ENCODE data around the gene ZNF592.

The ZNF592 gene

DNA sequence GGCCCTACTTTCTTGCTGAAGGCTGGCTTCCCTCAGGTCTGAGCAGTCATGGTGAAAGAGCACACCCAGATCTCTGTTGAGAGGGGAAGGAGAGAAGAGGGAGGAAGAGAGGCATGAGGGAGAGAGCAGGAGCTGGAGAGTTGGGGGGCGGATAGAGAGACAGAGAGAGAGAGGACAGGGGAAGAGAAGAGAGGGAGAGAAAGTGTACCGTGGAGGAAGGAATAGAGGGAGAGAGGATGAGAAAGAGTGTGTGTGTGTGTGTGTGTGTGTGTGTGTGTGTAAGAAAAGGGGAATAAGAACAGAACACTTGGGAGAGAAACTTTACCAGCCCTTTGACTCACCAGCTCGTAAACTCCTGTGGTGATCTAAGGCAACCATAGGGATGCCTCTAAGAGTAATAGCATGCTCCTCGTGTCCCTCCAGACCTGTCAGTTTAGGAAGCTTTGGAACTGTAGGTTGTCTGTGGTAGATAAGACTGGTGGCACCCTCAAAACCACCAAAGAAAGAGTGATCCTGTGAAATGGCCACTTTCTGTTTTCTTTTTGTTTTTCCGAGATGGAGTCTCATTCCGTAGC is 18.2 kb downstream of the ZNF592 start:
- Mint-ChIP-seq H3K4me1 (peaks cover 19% of the 10 kb centered on the region), H3K36me3 (ENCODE audit: low read depth) (peaks cover 46% of the 10 kb centered on the region), H3K4me3 (no peak overlapping the region), H3K27ac (no peak overlapping the region), H3K9me3 (no peaks in the 10 kb centered on the region), H3K27me3 (ENCODE audit: low read depth) (no peaks in the 10 kb centered on the region)
- no peak for TF ChIP-seq CTCF (IDR thresholded peaks at IDR 0.05; ENCODE audit: unreplicated experiment in 3 of 3)

- peaks cover 48% of the 10 kb centered on the region for H3K36me3 Mint-ChIP-seq (ENCODE audit: low read depth)
- no peak for TF ChIP-seq CTCF (IDR thresholded peaks at IDR 0.05; ENCODE audit: unreplicated experiment in 3 of 3)
Measured at GRCh38 chr15:84772031-84772430, 23.6 kb downstream of the ZNF592 start.

DNA sequence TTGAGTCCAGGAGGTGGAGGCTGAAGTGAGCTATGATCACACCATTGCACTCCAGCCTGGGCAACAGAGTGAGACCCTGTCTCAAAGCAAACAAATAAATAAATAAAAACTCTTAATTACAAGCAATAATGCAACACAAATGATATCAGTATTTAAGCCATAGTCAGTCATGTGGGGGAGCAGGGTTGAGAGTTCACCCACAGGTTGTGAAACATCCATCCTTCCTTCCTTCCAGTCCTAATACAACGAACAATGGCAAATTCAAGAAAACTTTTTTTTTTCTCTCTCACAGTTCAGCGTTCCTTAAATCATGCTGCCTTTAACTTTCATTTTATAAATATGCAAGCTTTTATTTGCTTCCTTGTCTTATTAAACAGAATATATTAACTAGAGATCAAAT is 24.1 kb downstream of the ZNF592 start:
- Mint-ChIP-seq H3K9me3 (no peaks in the 10 kb centered on the region), H3K4me1 (peaks cover 12% of the 10 kb centered on the region), H3K36me3 (ENCODE audit: low read depth) (peaks cover 45% of the 10 kb centered on the region), H3K27me3 (ENCODE audit: low read depth) (no peaks in the 10 kb centered on the region), H3K27ac (no peak overlapping the region), H3K4me3 (no peak overlapping the region)
- no peak for TF ChIP-seq CTCF (IDR thresholded peaks at IDR 0.05; ENCODE audit: unreplicated experiment in 3 of 3)

More at GRCh38 chr15:84772031-84772430, 23.6 kb downstream of the ZNF592 start:
- Mint-ChIP-seq H3K27ac (no peak overlapping the region), H3K9me3 (no peaks in the 10 kb centered on the region), H3K27me3 (ENCODE audit: low read depth) (no peaks in the 10 kb centered on the region), H3K4me3 (no peak overlapping the region), H3K4me1 (peaks cover 12% of the 10 kb centered on the region)

DNA sequence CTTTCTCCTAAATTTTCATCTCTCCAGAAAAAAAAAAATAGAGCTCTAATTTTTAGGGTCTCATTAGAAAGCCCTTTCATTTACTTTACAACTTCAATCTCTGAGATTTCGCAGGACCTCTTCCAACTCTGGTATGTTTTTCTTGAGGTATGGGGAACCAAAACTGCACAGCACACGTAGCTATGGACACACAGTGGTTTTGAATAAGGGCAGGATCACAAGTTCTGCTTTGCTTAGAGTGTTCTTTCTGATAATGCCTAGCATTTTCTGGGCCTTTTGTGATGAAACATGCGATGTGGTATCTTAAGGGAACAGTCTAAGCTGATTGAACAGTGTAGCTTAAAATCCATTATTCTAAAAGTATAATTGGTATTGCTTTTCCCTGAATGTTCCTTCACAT is 25.3 kb downstream of the ZNF592 start:
- H3K36me3 Mint-ChIP-seq (ENCODE audit: low read depth) = peaks cover 46% of the 10 kb centered on the region
- H3K27me3 Mint-ChIP-seq (ENCODE audit: low read depth) = no peaks in the 10 kb centered on the region

DNA sequence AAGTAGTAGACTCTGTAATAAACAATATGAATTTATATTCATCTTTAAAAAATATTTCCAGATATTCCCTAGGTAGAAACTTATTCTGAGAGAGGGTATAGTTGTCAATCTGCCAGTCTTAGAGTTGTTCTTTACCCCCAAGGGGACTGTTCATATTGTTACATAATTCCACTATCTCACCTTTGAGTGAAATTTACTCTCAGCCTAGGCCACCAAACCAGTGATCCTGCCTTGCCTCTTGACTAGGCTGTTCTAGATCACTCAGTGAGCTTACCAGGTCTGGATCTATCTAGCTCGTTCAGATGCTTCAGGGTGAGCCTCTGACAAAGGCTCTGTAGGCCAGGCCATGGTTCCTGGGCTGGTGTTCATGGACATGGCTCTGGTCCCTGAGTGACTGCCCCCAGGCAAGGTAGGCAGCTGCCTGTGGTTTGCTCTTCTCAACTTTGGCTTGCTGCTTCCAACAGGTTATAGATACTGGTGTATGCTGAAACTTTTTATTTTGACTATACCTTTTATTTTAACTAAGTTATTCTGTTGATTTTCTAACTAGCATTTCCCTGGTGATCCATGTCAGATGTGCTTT is 27.6 kb downstream of the ZNF592 start:
- Mint-ChIP-seq H3K4me1 (peaks cover 11% of the 10 kb centered on the region), H3K27me3 (ENCODE audit: low read depth) (no peaks in the 10 kb centered on the region), H3K4me3 (no peak overlapping the region), H3K9me3 (no peaks in the 10 kb centered on the region), H3K27ac (no peak overlapping the region), H3K36me3 (ENCODE audit: low read depth) (peaks cover 40% of the 10 kb centered on the region)
- no peak for TF ChIP-seq CTCF (IDR thresholded peaks at IDR 0.05; ENCODE audit: unreplicated experiment in 3 of 3)

More for the DNA sequence above, 25.3 kb downstream of the ZNF592 start:
- no peak for TF ChIP-seq CTCF (IDR thresholded peaks at IDR 0.05; ENCODE audit: unreplicated experiment in 3 of 3)
- Mint-ChIP-seq H3K4me1 (peaks cover 16% of the 10 kb centered on the region), H3K9me3 (no peaks in the 10 kb centered on the region), H3K27ac (no peak overlapping the region), H3K4me3 (no peak overlapping the region)

DNA sequence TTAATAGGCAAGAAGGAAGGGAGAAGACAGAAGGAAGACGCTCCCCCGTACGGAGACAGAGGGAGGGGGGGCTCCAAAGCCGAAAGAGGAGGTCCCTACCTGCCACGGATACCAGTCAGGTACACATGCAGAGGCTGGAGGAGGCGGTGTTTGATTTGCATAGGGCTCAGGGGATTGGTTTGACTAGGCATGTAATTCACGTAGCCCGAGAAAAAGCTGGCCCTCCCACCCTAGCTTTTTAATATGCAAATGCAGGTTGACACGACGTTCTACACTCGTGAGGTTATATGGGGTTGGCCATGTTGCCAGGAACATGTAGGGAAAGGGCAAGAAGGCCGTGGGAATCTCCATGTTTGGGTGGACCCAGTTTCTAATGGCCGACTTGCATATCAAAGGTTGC is 29.8 kb downstream of the ZNF592 start:
- H3K4me1 Mint-ChIP-seq = peaks cover 6% of the 10 kb centered on the region
- no peaks in the 10 kb centered on the region for H3K9me3 Mint-ChIP-seq
- no peak overlapping the region for H3K27ac Mint-ChIP-seq
- no peak for TF ChIP-seq CTCF (IDR thresholded peaks at IDR 0.05; ENCODE audit: unreplicated experiment in 3 of 3)
- peaks cover 52% of the 10 kb centered on the region for H3K36me3 Mint-ChIP-seq (ENCODE audit: low read depth)
- H3K27me3 Mint-ChIP-seq (ENCODE audit: low read depth) = no peaks in the 10 kb centered on the region
- H3K4me3 Mint-ChIP-seq = no peak overlapping the region

Measured in nephron (organoid).